ENCODE data around the gene C5orf34. TPM values are rescaled to one million over a fixed set of nuclear protein-coding genes. Genes with fewer than 3 reads are reported as not detected.
"Not testable (repeated sequence)": the region's sequence is repeated elsewhere in the genome, so short reads cannot be mapped to it uniquely, and the experiment has no call there.

C5orf34 gene
- total RNA-seq, 1 experiment from 2014 or later = 5.9 TPM

GRCh38 chr5:43461066-43461465, 53.9 kb downstream of the C5orf34 start:
- H3K27ac Mint-ChIP-seq (ENCODE audit: low read depth, unreplicated experiment) = no peak overlapping the region

GRCh38 chr5:43456556-43456955, 58.4 kb downstream of the C5orf34 start:
- BruUV-seq (replicated peaks) = no TSS peak
- intact Hi-C loops (cut with micrococcal nuclease) = no loop called here
- H3K9me3 Mint-ChIP-seq (ENCODE audit: unreplicated experiment) = no peaks in the 10 kb centered on the region
- H3K27me3 Mint-ChIP-seq (ENCODE audit: insufficient read depth, unreplicated experiment) = no peaks in the 10 kb centered on the region
- DNase-seq (ENCODE audit: unreplicated experiment) = no peak
- CTCF ChIA-PET = interaction anchor here (1.5 kb wide), 1 partner anchor 28 kb away, joined by 5 read pairs; the partner anchor contains the start of gene TMEM267
- no peak for TF ChIP-seq CTCF (IDR thresholded peaks at IDR 0.05; ENCODE audit: unreplicated experiment)
- no peaks in the 10 kb centered on the region for H3K4me1 Mint-ChIP-seq (ENCODE audit: insufficient read depth, unreplicated experiment)
- H3K4me3 Mint-ChIP-seq (ENCODE audit: unreplicated experiment) = no peak overlapping the region
- POLR2A ChIA-PET = interaction anchor here (0.6 kb wide), 2 partner anchors 10 to 43 kb away, joined by 3 read pairs; no protein-coding TSS in a partner anchor
- no peak overlapping the region for H3K27ac Mint-ChIP-seq (ENCODE audit: low read depth, unreplicated experiment)
- peaks cover 57% of the 10 kb centered on the region for H3K36me3 Mint-ChIP-seq (ENCODE audit: insufficient read depth, unreplicated experiment)

More at GRCh38 chr5:43461066-43461465, 53.9 kb downstream of the C5orf34 start:
- peaks cover 8% of the 10 kb centered on the region for H3K9me3 Mint-ChIP-seq (ENCODE audit: unreplicated experiment)
- intact Hi-C loops (cut with micrococcal nuclease) = no loop called here
- no peaks in the 10 kb centered on the region for H3K4me1 Mint-ChIP-seq (ENCODE audit: insufficient read depth, unreplicated experiment)
- peaks cover 37% of the 10 kb centered on the region for H3K36me3 Mint-ChIP-seq (ENCODE audit: insufficient read depth, unreplicated experiment)
- BruUV-seq (replicated peaks) = no TSS peak
- TF ChIP-seq CTCF (IDR thresholded peaks at IDR 0.05; ENCODE audit: unreplicated experiment) = no peak
- H3K4me3 Mint-ChIP-seq (ENCODE audit: unreplicated experiment) = no peak overlapping the region
- POLR2A ChIA-PET = no interaction called here
- no peak for DNase-seq (ENCODE audit: unreplicated experiment)
- H3K27me3 Mint-ChIP-seq (ENCODE audit: insufficient read depth, unreplicated experiment) = no peaks in the 10 kb centered on the region
- CTCF ChIA-PET = no interaction called here

- POLR2A ChIA-PET; CTCF ChIA-PET; H3K4me1 Mint-ChIP-seq (ENCODE audit: insufficient read depth, unreplicated experiment); H3K4me3 Mint-ChIP-seq (ENCODE audit: unreplicated experiment); BruUV-seq (replicated peaks); H3K27me3 Mint-ChIP-seq (ENCODE audit: insufficient read depth, unreplicated experiment); intact Hi-C loops (cut with micrococcal nuclease); H3K27ac Mint-ChIP-seq (ENCODE audit: low read depth, unreplicated experiment); DNase-seq (ENCODE audit: unreplicated experiment): not testable (repeated sequence)
- peaks cover 19% of the 10 kb centered on the region for H3K9me3 Mint-ChIP-seq (ENCODE audit: unreplicated experiment)
- peaks cover 25% of the 10 kb centered on the region for H3K36me3 Mint-ChIP-seq (ENCODE audit: insufficient read depth, unreplicated experiment)
Observed at GRCh38 chr5:43441575-43441974, 73.4 kb downstream of the C5orf34 start.

GRCh38 chr5:43437062-43437660, 77.8 kb downstream of the C5orf34 start:
- Mint-ChIP-seq H3K9me3 (ENCODE audit: unreplicated experiment) (peaks cover 6% of the 10 kb centered on the region), H3K4me1 (ENCODE audit: insufficient read depth, unreplicated experiment) (peaks cover 15% of the 10 kb centered on the region), H3K27ac (ENCODE audit: low read depth, unreplicated experiment) (no peak overlapping the region), H3K27me3 (ENCODE audit: insufficient read depth, unreplicated experiment) (no peaks in the 10 kb centered on the region), H3K4me3 (ENCODE audit: unreplicated experiment) (no peak overlapping the region), H3K36me3 (ENCODE audit: insufficient read depth, unreplicated experiment) (no peaks in the 10 kb centered on the region)
- POLR2A ChIA-PET = no interaction called here
- intact Hi-C loops (cut with micrococcal nuclease) = no loop called here
- DNase-seq (ENCODE audit: unreplicated experiment) = no peak
- no TSS peak for BruUV-seq (replicated peaks)
- no peak for TF ChIP-seq CTCF (IDR thresholded peaks at IDR 0.05; ENCODE audit: unreplicated experiment)
- CTCF ChIA-PET = interaction anchor here (0.6 kb wide), 1 partner anchor 26 kb away, joined by 3 read pairs; no protein-coding TSS in a partner anchor

Other genes starting within 250 kb of the C5orf34 start
- gene HMGCS1, start 201.7 kb downstream of the C5orf34 start, total RNA-seq (2022) = 36.2 and 42.6 TPM in 2 replicates
- 1.6 and 2.2 TPM in 2 replicates for gene CCL28, start 102.8 kb downstream of the C5orf34 start, total RNA-seq (2022)
- gene TMEM267, start 31.3 kb downstream of the C5orf34 start, total RNA-seq (2022) = 18.4 and 19.5 TPM in 2 replicates
- 105 and 116 TPM in 2 replicates for gene PAIP1, start 41.9 kb upstream of the C5orf34 start, total RNA-seq (2022)
- 38.4 and 52.3 TPM in 2 replicates for gene NNT, start 88.0 kb upstream of the C5orf34 start, total RNA-seq (2022)